HG03196 (cell line): ENCODE measurements around the gene IL22RA1.

Experiments
- ATAC-seq: cut with Tn5 transposase; IDR thresholded peaks from one replicate; pipeline ENCODE4 v1.9.1; 2021; ENCODE audit not compliant: unreplicated experiment

Gene IL22RA1

GRCh38 chr1:24117132-24117531 is 25.8 kb downstream of the IL22RA1 start:
- no peak for ATAC-seq

GRCh38 chr1:24114753-24115152 is 28.2 kb downstream of the IL22RA1 start:
- ATAC-seq, result no peak

- no peak for ATAC-seq
These were observed 29.3 kb downstream of the IL22RA1 start for GRCh38 chr1:24113641-24114033.

- ATAC-seq, result no peak
These were observed 30.8 kb downstream of the IL22RA1 start, which contains the start of gene MYOM3 for GRCh38 chr1:24111996-24112779. Gene MYOM3 (minus strand): TSS chr1:24112135. CDS start chr1:24108636, 3,499 bp downstream.

GRCh38 chr1:24111262-24111995 is 31.5 kb downstream of the IL22RA1 start:
- ATAC-seq, result no peak

- ATAC-seq, result no peak
These were observed 32.2 kb downstream of the IL22RA1 start for GRCh38 chr1:24110642-24111261.

GRCh38 chr1:24109686-24110475 is 33.1 kb downstream of the IL22RA1 start:
- no peak for ATAC-seq

GRCh38 chr1:24109166-24109483 is 33.8 kb downstream of the IL22RA1 start:
- ATAC-seq, result no peak

- ATAC-seq, result no peak
These were observed 34.4 kb downstream of the IL22RA1 start for GRCh38 chr1:24108334-24109165.

GRCh38 chr1:24107462-24108138 is 35.3 kb downstream of the IL22RA1 start:
- ATAC-seq, result no peak

- ATAC-seq, result no peak
These were observed 37.4 kb downstream of the IL22RA1 start for GRCh38 chr1:24105368-24106160.

- no peak for ATAC-seq
These were observed 38.1 kb downstream of the IL22RA1 start for GRCh38 chr1:24104854-24105253.

- no peak for ATAC-seq
These were observed 39.1 kb downstream of the IL22RA1 start for GRCh38 chr1:24103879-24104278.

- no peak for ATAC-seq
These were observed 39.5 kb downstream of the IL22RA1 start for GRCh38 chr1:24103408-24103807.

- no peak for ATAC-seq
These were observed 40.0 kb downstream of the IL22RA1 start for GRCh38 chr1:24102961-24103360.

- ATAC-seq, result no peak
These were observed 40.9 kb downstream of the IL22RA1 start for GRCh38 chr1:24101796-24102586.

- no peak for ATAC-seq
These were observed 41.8 kb downstream of the IL22RA1 start for GRCh38 chr1:24100945-24101737.
